Measurements from ENCODE around the gene HEPACAM.

HEPACAM gene

DNA sequence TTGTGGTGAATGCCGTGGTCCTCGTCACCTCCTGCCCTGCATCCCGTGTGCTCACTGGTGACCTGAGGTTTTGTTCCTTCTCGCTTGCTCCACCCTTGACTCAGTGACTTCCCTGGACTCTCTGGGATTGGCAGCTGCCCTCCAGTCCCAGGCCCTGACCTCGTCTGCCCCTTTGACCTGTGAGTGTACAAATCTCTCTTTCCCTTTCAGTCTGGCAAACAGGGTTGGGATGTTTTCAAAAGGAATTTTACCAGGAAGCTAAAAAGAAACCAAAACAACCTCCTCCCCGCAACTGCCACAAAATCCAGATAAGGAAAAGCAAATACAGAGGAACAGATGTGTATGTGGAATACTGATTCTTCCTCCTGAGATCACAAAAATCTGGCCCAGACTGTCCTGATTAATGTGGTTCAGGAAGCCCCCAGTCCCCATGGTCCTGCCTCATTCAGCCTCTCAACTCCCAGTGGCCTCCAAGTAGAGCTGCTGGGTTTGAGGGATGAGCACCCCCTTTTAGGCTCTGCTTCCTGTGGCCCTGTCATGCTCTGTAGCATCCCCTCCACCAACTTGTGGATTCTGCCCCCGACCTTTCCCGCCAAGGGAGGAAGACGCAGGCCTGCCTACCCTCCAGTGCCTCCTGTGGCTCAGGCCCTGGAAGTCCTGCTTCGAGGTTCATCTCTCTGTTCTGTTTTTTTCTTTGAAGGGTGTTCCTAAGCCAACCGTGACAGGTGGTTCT lies 53.3 kb downstream of the HEPACAM start:
- no peak for DNase-seq

DNA sequence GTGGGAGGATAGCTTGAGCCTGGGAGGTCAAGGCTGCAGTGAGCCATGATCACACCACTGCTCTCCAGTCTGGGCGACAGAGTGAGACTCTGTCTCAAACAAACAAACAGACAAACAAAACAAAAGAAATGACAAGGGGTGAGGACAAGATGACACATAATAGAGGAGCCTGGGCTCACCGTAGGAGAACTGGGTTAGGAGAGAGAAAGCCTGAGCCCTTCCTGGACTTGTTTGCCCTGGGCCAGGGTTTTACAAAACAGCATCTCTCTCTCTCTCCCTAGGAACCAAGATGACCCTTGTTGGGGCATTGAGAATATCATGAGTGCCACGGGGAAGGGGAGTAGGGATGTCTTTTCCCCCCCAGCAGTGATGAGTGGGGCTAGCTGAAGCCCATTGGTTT lies 54.9 kb downstream of the HEPACAM start:
- no peak for DNase-seq

DNA sequence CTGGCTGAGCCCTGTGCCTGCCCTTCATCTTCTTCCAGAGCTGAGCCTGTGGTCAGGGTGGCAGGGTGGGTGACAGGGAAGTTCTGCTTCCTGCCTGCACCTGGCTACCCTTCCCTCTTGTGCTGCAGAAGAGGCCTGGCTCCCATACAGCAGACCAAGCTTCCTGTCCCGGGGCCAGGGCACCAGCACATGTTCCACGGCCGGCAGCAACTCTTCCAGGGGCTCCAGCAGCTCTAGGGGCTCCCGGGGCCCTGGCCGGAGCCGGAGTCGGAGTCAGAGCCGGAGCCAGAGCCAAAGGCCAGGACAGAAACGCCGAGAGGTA lies 55.6 kb downstream of the HEPACAM start:
- no peak for DNase-seq

GRCh38 chr11:124879493-124880289 lies 56.2 kb downstream of the HEPACAM start:
- no peak for DNase-seq

DNA sequence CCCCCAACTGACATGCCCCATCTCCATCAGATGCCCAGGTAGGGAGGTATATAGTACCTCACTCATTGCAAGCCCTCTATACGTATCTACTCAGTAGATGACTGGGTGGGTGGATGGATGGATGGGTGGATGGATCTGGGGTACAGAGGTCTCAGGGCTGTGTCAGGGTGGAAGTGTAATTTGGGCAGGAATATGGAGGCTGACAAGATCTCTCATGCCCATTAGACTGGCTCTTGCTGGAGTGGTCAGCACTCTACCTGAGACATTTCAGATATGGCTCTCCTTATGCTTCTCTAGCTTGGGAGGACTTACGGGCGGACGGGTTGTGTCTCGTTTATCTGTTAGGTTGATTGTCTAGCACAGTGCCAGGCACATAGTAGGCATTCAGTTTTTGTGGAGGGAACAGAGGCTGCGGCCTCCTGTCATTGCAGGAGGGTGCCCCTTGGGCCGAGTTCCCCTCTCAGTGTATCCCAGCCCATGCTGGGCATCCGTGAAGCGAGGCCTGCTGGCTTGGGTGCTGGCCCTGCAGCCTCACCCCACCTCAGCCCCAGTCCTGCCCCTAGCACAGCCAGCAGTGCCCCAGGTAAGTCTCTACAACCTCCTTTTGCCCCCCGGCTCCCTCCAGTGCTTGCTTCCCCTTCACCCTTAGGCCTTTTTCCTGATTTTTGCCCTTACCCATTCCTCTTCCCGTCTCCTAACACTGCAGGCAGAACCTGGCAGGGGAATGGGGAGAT lies 56.9 kb downstream of the HEPACAM start:
- DNase-seq: no peak

- DNase-seq: no peak
These were observed 57.7 kb downstream of the HEPACAM start for GRCh38 chr11:124877910-124878758.

DNA sequence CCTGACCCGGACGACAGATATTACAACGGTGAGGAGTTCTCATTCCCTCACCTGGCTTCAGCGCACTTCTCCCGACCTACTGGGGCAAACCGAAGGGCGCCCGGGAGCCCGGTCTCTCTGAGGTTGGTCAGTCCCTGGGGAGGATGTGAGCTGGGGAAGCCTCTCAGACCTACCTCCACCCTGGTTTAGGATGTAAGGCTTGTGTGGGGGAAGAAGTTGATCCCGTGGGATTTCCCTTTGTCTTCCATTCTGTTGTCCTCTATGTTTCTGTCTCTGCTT lies 58.3 kb downstream of the HEPACAM start:
- no peak for DNase-seq

DNA sequence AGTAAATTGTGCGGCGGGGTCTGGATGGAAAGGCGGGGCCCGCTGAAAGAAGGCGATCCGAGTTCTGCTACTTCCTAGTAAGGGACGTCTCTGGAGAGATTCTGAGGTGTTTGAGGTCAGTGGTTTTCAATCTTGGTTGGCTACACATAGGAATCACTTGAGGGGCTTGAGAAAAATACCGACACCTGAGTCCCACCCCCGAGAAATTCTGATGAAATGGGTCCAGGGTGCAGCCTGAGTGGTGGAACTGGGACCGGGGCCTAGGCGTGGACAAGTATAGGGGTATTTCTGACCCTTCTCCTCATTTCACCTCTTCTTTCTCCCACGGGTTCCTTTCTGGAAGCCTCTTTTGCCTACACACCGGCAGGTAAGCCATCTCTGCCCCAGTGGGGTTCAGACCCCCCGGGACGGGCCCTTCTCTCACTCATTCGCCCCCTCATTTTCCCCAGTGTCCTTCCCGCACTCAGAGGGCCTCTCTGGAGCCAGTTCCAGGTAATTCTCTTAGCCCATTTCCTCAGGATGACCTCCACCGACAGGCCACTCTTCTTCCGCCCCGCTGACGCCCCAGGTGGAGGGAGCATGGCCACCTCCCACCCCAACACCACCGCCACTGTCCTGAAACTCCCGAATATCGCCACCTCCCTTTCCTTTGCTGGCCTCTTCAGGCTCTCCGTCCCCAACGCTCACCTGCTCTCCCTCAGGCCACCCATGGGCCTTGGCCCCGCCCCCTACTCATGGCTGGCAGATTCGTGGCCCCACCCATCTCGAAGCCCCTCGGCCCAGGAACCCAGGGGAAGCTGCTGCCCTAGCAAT lies 58.8 kb downstream of the HEPACAM start:
- DNase-seq: no peak

DNA sequence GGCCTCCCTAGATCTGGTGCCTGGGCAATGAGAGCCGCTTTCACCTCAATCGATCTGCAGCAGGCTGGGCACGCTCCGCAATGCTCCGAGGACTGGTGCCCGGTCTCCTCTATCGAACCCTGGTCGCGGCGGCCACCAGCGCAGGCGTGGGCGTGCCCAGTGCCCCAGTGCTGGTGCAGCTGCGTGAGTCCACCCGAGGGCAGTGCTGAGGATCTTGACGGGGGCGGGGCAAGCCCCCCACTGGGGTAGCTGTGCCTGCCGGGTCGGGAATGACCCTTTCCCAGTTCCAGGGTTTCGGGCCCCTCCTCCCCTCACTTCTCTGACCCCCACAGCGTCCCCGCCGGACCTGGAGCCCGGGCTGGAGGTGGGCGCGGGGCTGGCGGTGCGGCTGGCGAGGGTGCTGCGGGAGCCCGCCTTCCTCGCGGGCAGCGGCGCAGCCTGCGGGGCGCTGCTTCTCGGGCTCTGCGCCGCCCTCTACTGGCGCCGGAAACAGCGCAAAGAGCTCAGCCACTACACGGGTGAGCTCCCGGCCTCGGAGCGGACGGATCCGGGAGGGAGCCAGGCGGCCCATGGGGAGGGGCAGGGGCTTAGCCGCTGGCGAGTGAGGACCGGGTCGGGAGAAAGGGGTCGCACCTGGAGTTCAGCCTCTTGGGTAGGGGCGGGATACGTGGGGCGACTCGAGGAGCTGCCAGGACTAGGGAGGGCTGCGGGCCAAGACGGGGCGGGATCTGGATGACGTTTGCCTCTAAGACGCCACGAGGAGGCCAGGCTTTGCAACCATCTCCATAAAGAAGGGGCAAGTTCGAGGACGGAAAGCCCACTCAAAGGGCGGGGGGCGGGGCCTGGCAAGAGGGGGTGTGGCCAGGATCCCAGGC lies 59.7 kb downstream of the HEPACAM start:
- peak; percentile 71 for DNase-seq

GRCh38 chr11:124875401-124875800 lies 60.4 kb downstream of the HEPACAM start:
- DNase-seq: no peak

DNA sequence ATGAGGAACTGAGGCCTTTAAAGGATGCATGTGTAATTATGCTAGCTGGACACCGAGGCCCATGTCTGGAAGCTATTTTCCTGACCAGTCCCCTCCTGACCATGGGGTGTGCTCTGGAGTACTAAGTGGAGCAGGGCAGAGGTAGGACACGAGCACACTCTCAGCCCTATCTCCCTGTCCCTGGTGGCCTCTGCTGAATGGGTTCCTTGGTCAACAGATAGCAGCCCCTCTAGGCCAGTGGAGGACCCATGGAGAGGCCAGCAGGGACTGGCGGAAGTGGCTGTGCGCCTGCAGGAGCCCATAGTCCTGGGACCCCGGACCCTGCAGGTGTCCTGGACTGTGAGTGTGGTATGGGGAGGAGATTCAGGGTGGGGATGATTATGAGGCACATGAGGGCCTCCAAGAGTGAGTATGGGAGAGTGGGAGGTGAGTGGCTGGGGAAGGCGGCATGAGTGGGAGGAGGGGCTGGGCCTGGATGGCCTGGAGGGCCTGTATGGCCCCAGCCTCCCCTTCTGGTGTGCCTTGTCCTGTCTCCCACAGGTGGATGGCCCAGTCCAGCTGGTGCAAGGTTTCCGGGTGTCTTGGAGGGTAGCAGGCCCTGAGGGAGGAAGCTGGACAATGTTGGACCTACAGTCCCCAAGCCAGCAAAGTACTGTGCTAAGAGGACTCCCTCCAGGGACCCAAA lies 61.1 kb downstream of the HEPACAM start:
- DNase-seq: no peak

DNA sequence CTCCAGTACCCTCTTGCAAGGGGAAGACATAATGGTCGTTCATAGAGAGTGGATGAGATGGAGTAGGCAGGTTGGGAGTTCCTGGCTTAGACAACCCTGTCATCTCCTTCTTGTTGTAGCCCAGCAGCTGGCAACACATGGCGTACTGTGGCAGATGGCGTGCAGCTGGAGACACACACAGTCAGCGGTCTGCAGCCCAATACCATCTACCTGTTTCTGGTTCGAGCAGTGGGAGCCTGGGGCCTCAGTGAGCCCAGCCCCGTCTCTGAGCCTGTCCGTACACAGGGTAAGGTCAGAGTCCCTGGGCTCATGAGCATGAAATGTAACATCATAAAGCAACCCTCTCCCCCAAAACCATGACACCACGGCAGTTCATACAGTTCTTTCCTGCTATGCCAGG lies 61.9 kb downstream of the HEPACAM start:
- no peak for DNase-seq

DNA sequence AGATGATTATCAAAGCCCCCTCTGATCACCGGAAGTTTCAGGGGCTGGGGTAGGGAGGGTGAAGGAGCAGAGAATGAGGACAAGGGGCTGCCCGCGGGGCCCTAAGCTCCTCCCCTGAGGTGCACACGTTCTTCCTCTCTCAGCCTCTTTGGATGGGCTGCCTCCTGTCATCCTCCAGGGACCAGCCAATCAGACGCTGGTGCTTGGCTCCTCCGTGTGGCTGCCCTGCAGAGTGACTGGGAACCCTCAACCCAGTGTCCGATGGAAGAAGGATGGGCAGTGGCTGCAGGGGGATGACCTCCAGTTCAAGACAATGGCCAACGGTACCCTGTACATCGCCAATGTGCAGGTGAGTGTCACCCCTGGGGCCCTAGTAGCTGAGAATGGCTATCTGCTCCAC lies 63.1 kb downstream of the HEPACAM start:
- DNase-seq: no peak

- DNase-seq: no peak
These were observed 63.6 kb downstream of the HEPACAM start for GRCh38 chr11:124872280-124872679.

DNA sequence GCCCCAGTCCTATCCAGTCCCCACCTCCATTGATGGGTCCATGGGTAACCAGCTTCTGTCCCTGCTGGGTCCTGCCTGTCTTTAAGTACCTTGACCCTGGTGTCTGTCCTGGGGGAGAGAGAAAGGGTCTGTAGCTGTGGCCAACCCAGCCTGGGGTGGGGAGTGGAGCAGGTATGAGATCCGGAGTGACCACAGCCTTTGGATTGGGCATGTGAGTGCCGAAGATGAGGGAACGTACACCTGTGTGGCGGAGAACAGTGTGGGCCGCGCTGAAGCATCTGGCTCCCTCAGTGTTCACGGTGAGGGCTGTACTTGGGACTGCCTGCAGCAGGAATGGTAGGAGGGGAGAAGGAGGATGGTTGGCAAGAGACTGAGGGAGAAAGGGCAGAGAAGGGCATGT lies 65.4 kb downstream of the HEPACAM start:
- no peak for DNase-seq

GRCh38 chr11:124869856-124870387 lies 65.9 kb downstream of the HEPACAM start:
- DNase-seq: no peak

GRCh38 chr11:124869331-124869730 lies 66.5 kb downstream of the HEPACAM start:
- no peak for DNase-seq

Measured in CD4-positive, alpha-beta T cell treated with Interleukin-4 for 4 hours (primary cell).